Upper lobe of left lung (tissue), 4 donors: Measurements from ENCODE around the gene HDDC2.

Source experiments
- EP300 ChIP-seq, 4 donors: sonication (generic); formaldehyde crosslinking; IDR thresholded peaks; one replicate each; pipeline ENCODE4 v1.5.1; 2017; ENCODE audit warnings: antibody characterized with exemption in 4 of 4, control low read depth in 2 of 4
- POLR2A ChIP-seq, 4 donors: fragments of 450-650 bp; IDR thresholded peaks; one replicate each; pipeline ENCODE4 v1.5.1; 2016 to 2017; ENCODE audit warnings: antibody characterized with exemption in 4 of 4, mild to moderate bottlenecking in 2 of 4
- TF ChIP-seq, protein P1 (sequence below), 6 experiments: fragments of 450-650 bp in 4 of 6; fragments of 200-600 bp in 2 of 6; sonication (generic) in 2 of 6; IDR thresholded peaks; one replicate each; pipeline ENCODE4 v1.5.1; 2016 to 2019; ENCODE audit warnings: antibody characterized with exemption in 6 of 6

DNA sequence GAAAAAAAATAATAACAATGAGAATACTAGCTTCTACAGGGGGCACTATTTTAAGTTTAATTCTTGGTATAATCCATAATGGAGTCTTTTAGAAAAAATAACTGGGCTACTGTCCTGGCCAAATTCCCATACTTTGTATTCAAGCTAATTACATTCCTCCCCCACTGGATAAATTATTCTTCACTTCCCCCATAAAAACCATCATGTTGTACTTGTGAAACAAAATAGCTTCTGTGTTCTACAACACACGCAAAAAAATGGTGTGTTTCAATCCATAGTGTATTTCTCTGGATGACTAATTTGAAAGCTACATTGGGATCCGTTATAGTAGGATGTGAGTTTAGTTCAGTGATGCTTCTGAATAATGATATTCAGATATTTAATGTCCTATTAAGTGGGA is 21.6 kb upstream of the HDDC2 start:
- TF ChIP-seq, protein P1, sequence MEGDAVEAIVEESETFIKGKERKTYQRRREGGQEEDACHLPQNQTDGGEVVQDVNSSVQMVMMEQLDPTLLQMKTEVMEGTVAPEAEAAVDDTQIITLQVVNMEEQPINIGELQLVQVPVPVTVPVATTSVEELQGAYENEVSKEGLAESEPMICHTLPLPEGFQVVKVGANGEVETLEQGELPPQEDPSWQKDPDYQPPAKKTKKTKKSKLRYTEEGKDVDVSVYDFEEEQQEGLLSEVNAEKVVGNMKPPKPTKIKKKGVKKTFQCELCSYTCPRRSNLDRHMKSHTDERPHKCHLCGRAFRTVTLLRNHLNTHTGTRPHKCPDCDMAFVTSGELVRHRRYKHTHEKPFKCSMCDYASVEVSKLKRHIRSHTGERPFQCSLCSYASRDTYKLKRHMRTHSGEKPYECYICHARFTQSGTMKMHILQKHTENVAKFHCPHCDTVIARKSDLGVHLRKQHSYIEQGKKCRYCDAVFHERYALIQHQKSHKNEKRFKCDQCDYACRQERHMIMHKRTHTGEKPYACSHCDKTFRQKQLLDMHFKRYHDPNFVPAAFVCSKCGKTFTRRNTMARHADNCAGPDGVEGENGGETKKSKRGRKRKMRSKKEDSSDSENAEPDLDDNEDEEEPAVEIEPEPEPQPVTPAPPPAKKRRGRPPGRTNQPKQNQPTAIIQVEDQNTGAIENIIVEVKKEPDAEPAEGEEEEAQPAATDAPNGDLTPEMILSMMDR (IDR thresholded peaks at IDR 0.05), result no peak
- no peak for TF ChIP-seq EP300 (IDR thresholded peaks at IDR 0.05)
- no peak for TF ChIP-seq POLR2A (IDR thresholded peaks at IDR 0.05)
